B cell (primary cell): ENCODE data around the gene CMAS. TPM values are rescaled to one million over a fixed set of nuclear protein-coding genes. Genes with fewer than 3 reads are reported as not detected.

Source experiments
- ATAC-seq: fragments of 200-7000 bp; cut with Tn5 transposase; one replicate; pipeline ENCODE4 v1.10.0; 2021; ENCODE audit warnings: low read depth, mild to moderate bottlenecking, moderate number of reproducible peaks, moderate library complexity
- CTCF ChIA-PET: fragments of 350-600 bp; sonication (Branson Sonifier 250); formaldehyde crosslinking; loops from one replicate; lab custom pipeline; 2021; ENCODE audit warnings: antibody characterized with exemption, inconsistent platforms; lab: Charles Lee
- POLR2A ChIA-PET: fragments of 350-600 bp; sonication (Branson Sonifier 250); formaldehyde crosslinking; loops from one replicate; lab custom pipeline; 2021; ENCODE audit warnings: antibody characterized with exemption; lab: Charles Lee
- DNase-seq: peaks from one replicate; pipeline ENCODE4 v3.0.0; 2013
- H2AFZ ChIP-seq: 2 replicates; pipeline ENCODE4 v1.6.1; 2012; ENCODE audit warnings: mild to moderate bottlenecking, low read depth, low read length; ENCODE audit not compliant: insufficient read depth, poor library complexity, severe bottlenecking
- H3K27ac ChIP-seq, 2 donors: 1 replicate in 1 of 2; 2 replicates in 1 of 2; pipeline ENCODE4 v1.5.1; 2012 to 2013; ENCODE audit warnings: low read length in 2 of 2, mild to moderate bottlenecking in 2 of 2, moderate library complexity in 1 of 2
- H3K27me3 ChIP-seq, 4 experiments: fragments of 200-600 bp in 1 of 4; sonication (generic) in 1 of 4; replicated peaks in 1 of 4; 1 replicate in 2 of 4; 2 replicates in 2 of 4; pipeline versions ENCODE4 v1.6.1 to v1.7.0; 2013 to 2016; ENCODE audit warnings: low read length in 3 of 4, mild to moderate bottlenecking in 2 of 4, mixed read lengths in 1 of 4, moderate library complexity in 1 of 4; ENCODE audit not compliant: insufficient read depth in 4 of 4, control insufficient read depth in 3 of 4; ENCODE audit errors: control extremely low read depth in 1 of 4
- H3K36me3 ChIP-seq, 2 experiments: replicated peaks in 1 of 2; 1 replicate in 1 of 2; 2 replicates in 1 of 2; pipeline versions ENCODE4 v1.6.1 to v1.7.1; 2013; ENCODE audit warnings: low read length in 1 of 2; ENCODE audit not compliant: insufficient read depth in 2 of 2, control insufficient read depth in 1 of 2; ENCODE audit errors: control extremely low read depth in 1 of 2, extremely low read depth in 1 of 2
- H3K4me1 ChIP-seq, 2 donors: fragments of 200-600 bp in 1 of 2; sonication (generic) in 1 of 2; 1 replicate in 1 of 2; 2 replicates in 1 of 2; pipeline versions ENCODE4 v1.5.1 to v1.6.1; 2013 to 2017; ENCODE audit warnings: low read length in 2 of 2; ENCODE audit not compliant: control insufficient read depth in 2 of 2, insufficient read depth in 2 of 2
- H3K4me2 ChIP-seq: replicated peaks from 2 replicates; pipeline ENCODE3; 2012; ENCODE audit warnings: mild to moderate bottlenecking, low read depth, low read length; ENCODE audit not compliant: poor library complexity, severe bottlenecking
- H3K4me3 ChIP-seq, 5 experiments: fragments of 200-600 bp in 1 of 5; sonication (generic) in 1 of 5; 1 replicate in 3 of 5; 2 replicates in 2 of 5; pipeline versions ENCODE4 v1.5.1 to v1.7.0; 2011 to 2016; ENCODE audit warnings: low read length in 4 of 5, mild to moderate bottlenecking in 4 of 5, low read depth in 2 of 5, control low read depth in 1 of 5, moderate library complexity in 1 of 5; ENCODE audit not compliant: insufficient read depth in 1 of 5; ENCODE audit errors: control extremely low read depth in 1 of 5, extremely low read depth in 1 of 5
- H3K79me2 ChIP-seq: fragments of 200-600 bp; sonication (generic); one replicate; pipeline ENCODE4 v1.6.0; 2016; ENCODE audit warnings: low read length; ENCODE audit not compliant: control insufficient read depth, insufficient read depth
- H3K9ac ChIP-seq: fragments of 200-600 bp; sonication (generic); 2 replicates; pipeline ENCODE4 v1.6.1; 2017; ENCODE audit warnings: mild to moderate bottlenecking, low read length, moderate library complexity
- H3K9me3 ChIP-seq, 3 donors: one replicate each; pipeline versions ENCODE4 v1.6.1 to v1.7.1; 2013; ENCODE audit warnings: low read length in 2 of 3; ENCODE audit not compliant: control insufficient read depth in 2 of 3, insufficient read depth in 1 of 3; ENCODE audit errors: control extremely low read depth in 1 of 3
- H4K20me1 ChIP-seq: 2 replicates; pipeline ENCODE4 v1.6.0; 2012; ENCODE audit warnings: mild to moderate bottlenecking, low read length; ENCODE audit not compliant: insufficient read depth, control insufficient read depth, poor library complexity, severe bottlenecking
- H3K27ac Mint-ChIP-seq: one replicate; pipeline ENCODE4 v1.8.0; 2021; ENCODE audit warnings: mixed read lengths
- H3K27me3 Mint-ChIP-seq: one replicate; pipeline ENCODE4 v1.8.0; 2021; ENCODE audit warnings: mixed read lengths
- H3K4me1 Mint-ChIP-seq: one replicate; pipeline ENCODE4 v1.8.0; 2021; ENCODE audit warnings: mixed read lengths
- H3K4me3 Mint-ChIP-seq: one replicate; pipeline ENCODE4 v1.8.0; 2021; ENCODE audit warnings: mixed read lengths
- H3K9me3 Mint-ChIP-seq: one replicate; pipeline ENCODE4 v1.8.0; 2022; ENCODE audit warnings: mixed read lengths; ENCODE audit not compliant: insufficient read depth
- CTCF ChIP-seq: fragments of 200-600 bp; IDR thresholded peaks from one replicate; pipeline ENCODE4 v1.8.0; 2022; ENCODE audit warnings: antibody characterized with exemption, mild to moderate bottlenecking
- EZH2 ChIP-seq: IDR thresholded peaks from 2 replicates; pipeline ENCODE4 v1.6.1; 2012; ENCODE audit warnings: borderline replicate concordance, low read depth, mild to moderate bottlenecking, moderate library complexity, low read length; ENCODE audit not compliant: insufficient read depth, poor library complexity, severe bottlenecking
- WGBS: methylation state at CpG from one replicate; pipeline ENCODE4 v1.1.5; 2013; ENCODE audit warnings: missing lambda C conversion rate; ENCODE audit not compliant: insufficient coverage; 5-methylcytosine and 5-hydroxymethylcytosine counted together
- intact Hi-C: fragments of 100-400 bp; cut with micrococcal nuclease; formaldehyde crosslinking; loops from one replicate; pipeline ENCODE4 v1.10.0; 2022
- polyA plus RNA-seq: library from polyadenylated mRNA; depleted of rRNA; stranded (reverse); fragments of >200 nt; gene quantifications from 2 replicates; pipeline ENCODE4 v1.2.3, GENCODE V29; 2012
- total RNA-seq, 2 donors: library from RNA; stranded (reverse); fragments of 120-200 nt in 1 of 2; gene quantifications; 1 replicate in 1 of 2; 2 replicates in 1 of 2; pipeline versions ENCODE4 v1.2.3 to v1.2.4, GENCODE V29; 2013 to 2022

Gene CMAS
- total and polyA plus RNA-seq, 2 donors (not counting 1 experiment from before 2014, with no cell fraction given), result 5.8 to 19.1 TPM

GRCh38 chr12:22084852-22085251 lies 38.8 kb downstream of the CMAS start:
- Histone ChIP-seq H3K9ac (no peak overlapping the region), H3K36me3 (no peaks in the 10 kb centered on the region), H3K27ac (no peak overlapping the region), H3K9me3 (no peaks in the 10 kb centered on the region), H4K20me1 (no peaks in the 10 kb centered on the region), H3K4me3 (no peak overlapping the region), H3K4me2 (no peak overlapping the region), H3K27me3 (no peaks in the 10 kb centered on the region), H3K79me2 (no peaks in the 10 kb centered on the region), H2AFZ (no peak overlapping the region), H3K4me1 (no peaks in the 10 kb centered on the region)
- 100% methylated on average over 1 of the region's 1 CpG for WGBS
- intact Hi-C loops, result loop anchor here (5.0 kb wide), 1 partner anchor 87 kb away; no protein-coding TSS in a partner anchor
- Mint-ChIP-seq H3K4me1 (no peaks in the 10 kb centered on the region), H3K27ac (no peak overlapping the region), H3K27me3 (no peaks in the 10 kb centered on the region), H3K4me3 (no peak overlapping the region), H3K9me3 (no peaks in the 10 kb centered on the region)
- POLR2A ChIA-PET, result no interaction called here
- no peak for TF ChIP-seq CTCF
- TF ChIP-seq EZH2, result no peak
- CTCF ChIA-PET, result interaction anchor here (1.0 to 1.4 kb wide), 3 partner anchors 358 to 375 kb away, joined by 3 to 4 read pairs (median 4); no protein-coding TSS in a partner anchor
- DNase-seq (no peak), ATAC-seq (no peak)

GRCh38 chr12:22088886-22089285 lies 42.9 kb downstream of the CMAS start:
- no peaks in the 10 kb centered on the region for H3K4me1 ChIP-seq
- Mint-ChIP-seq H3K9me3 (peaks cover 3% of the 10 kb centered on the region), H3K27ac (no peak overlapping the region), H3K27me3 (peaks cover 3% of the 10 kb centered on the region), H3K4me1 (no peaks in the 10 kb centered on the region), H3K4me3 (no peak overlapping the region)
- no peaks in the 10 kb centered on the region for H3K27me3 ChIP-seq
- no peaks in the 10 kb centered on the region for H3K9me3 ChIP-seq
- no peak for TF ChIP-seq EZH2
- TF ChIP-seq CTCF, result no peak
- H3K36me3 ChIP-seq, result no peaks in the 10 kb centered on the region
- DNase-seq, result no peak
- no peak overlapping the region for H3K9ac ChIP-seq
- no peaks in the 10 kb centered on the region for H3K79me2 ChIP-seq
- no peaks in the 10 kb centered on the region for H4K20me1 ChIP-seq
- WGBS, result 100% methylated on average over 1 of the region's 2 CpGs
- H3K4me2 ChIP-seq, result no peak overlapping the region
- POLR2A ChIA-PET, result no interaction called here
- CTCF ChIA-PET, result no interaction called here
- H2AFZ ChIP-seq, result no peak overlapping the region
- ATAC-seq, result no peak
- H3K4me3 ChIP-seq, result no peak overlapping the region
- H3K27ac ChIP-seq, result no peak overlapping the region
- intact Hi-C loops, result no loop called here
